Osteoblast (primary cell): ENCODE measurements around the gene NTRK3. TPM values are rescaled to one million over a fixed set of nuclear protein-coding genes. Genes with fewer than 3 reads are reported as not detected.

ENCODE experiments used
- DNase-seq: peaks from one replicate; pipeline ENCODE4 v3.0.0; 2011; ENCODE audit warnings: low spot score, mixed read lengths; ENCODE audit not compliant: insufficient read length; ENCODE audit errors: missing footprints
- H2AFZ ChIP-seq: 2 replicates; pipeline ENCODE4 v1.6.0; 2011; ENCODE audit warnings: mild to moderate bottlenecking, low read length
- H3K27ac ChIP-seq: 2 replicates; pipeline ENCODE4 v1.5.1; 2011; ENCODE audit warnings: mild to moderate bottlenecking, low read depth, low read length, moderate library complexity
- H3K27me3 ChIP-seq: 2 replicates; pipeline ENCODE4 v1.6.0; 2012; ENCODE audit warnings: mild to moderate bottlenecking, control low read depth, inconsistent platforms, low read length, moderate library complexity; ENCODE audit not compliant: insufficient read depth
- H3K36me3 ChIP-seq: 2 replicates; pipeline ENCODE4 v1.5.1; 2011; ENCODE audit warnings: mild to moderate bottlenecking, low read length, control low read depth, moderate library complexity; ENCODE audit not compliant: insufficient read depth
- H3K4me1 ChIP-seq: 2 replicates; pipeline ENCODE4 v1.5.1; 2011; ENCODE audit warnings: mild to moderate bottlenecking, low read length, control low read depth, moderate library complexity; ENCODE audit not compliant: insufficient read depth
- H3K4me2 ChIP-seq: 2 replicates; pipeline ENCODE4 v1.6.0; 2011; ENCODE audit warnings: mild to moderate bottlenecking, low read length; ENCODE audit not compliant: insufficient read depth
- H3K4me3 ChIP-seq: fragments of 200-600 bp; sonication (generic); 3 replicates; pipeline ENCODE4 v1.5.1; 2012; ENCODE audit warnings: mild to moderate bottlenecking, low read length, inconsistent platforms; ENCODE audit not compliant: insufficient read depth
- H3K79me2 ChIP-seq: 2 replicates; pipeline ENCODE4 v1.6.0; 2012; ENCODE audit warnings: mild to moderate bottlenecking, low read length, control low read depth, inconsistent platforms; ENCODE audit not compliant: insufficient read depth
- H3K9me3 ChIP-seq: 2 replicates; pipeline ENCODE4 v1.5.1; 2011; ENCODE audit warnings: low read depth, low read length, control low read depth
- H4K20me1 ChIP-seq: 2 replicates; pipeline ENCODE4 v1.6.0; 2012; ENCODE audit warnings: mild to moderate bottlenecking, low read length, control low read depth; ENCODE audit not compliant: insufficient read depth
- total RNA-seq: library from RNA; depleted of rRNA; stranded (reverse); fragments of >200 nt; gene quantifications from 2 replicates; pipeline ENCODE4 v1.2.3, GENCODE V29; 2012
- TF ChIP-seq, protein P1 (sequence below): IDR thresholded peaks from 2 replicates; pipeline ENCODE4 v1.5.1; 2011; ENCODE audit warnings: mild to moderate bottlenecking, low read depth, low read length, moderate library complexity; ENCODE audit errors: extremely low read depth

Gene NTRK3
- total RNA-seq, 1 donor: 0.72 TPM

- Histone ChIP-seq H3K79me2 (no peaks in the 10 kb centered on the region), H4K20me1 (no peaks in the 10 kb centered on the region), H3K4me3 (no peak overlapping the region), H3K4me1 (no peaks in the 10 kb centered on the region), H3K36me3 (no peaks in the 10 kb centered on the region), H3K4me2 (no peak overlapping the region), H3K9me3 (no peaks in the 10 kb centered on the region), H3K27ac (no peak overlapping the region), H3K27me3 (no peaks in the 10 kb centered on the region), H2AFZ (no peak overlapping the region)
- TF ChIP-seq, protein P1, sequence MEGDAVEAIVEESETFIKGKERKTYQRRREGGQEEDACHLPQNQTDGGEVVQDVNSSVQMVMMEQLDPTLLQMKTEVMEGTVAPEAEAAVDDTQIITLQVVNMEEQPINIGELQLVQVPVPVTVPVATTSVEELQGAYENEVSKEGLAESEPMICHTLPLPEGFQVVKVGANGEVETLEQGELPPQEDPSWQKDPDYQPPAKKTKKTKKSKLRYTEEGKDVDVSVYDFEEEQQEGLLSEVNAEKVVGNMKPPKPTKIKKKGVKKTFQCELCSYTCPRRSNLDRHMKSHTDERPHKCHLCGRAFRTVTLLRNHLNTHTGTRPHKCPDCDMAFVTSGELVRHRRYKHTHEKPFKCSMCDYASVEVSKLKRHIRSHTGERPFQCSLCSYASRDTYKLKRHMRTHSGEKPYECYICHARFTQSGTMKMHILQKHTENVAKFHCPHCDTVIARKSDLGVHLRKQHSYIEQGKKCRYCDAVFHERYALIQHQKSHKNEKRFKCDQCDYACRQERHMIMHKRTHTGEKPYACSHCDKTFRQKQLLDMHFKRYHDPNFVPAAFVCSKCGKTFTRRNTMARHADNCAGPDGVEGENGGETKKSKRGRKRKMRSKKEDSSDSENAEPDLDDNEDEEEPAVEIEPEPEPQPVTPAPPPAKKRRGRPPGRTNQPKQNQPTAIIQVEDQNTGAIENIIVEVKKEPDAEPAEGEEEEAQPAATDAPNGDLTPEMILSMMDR: no peak
- no peak for DNase-seq
Observed at GRCh38 chr15:87955284-87955909, 301.1 kb downstream of the NTRK3 start.

DNA sequence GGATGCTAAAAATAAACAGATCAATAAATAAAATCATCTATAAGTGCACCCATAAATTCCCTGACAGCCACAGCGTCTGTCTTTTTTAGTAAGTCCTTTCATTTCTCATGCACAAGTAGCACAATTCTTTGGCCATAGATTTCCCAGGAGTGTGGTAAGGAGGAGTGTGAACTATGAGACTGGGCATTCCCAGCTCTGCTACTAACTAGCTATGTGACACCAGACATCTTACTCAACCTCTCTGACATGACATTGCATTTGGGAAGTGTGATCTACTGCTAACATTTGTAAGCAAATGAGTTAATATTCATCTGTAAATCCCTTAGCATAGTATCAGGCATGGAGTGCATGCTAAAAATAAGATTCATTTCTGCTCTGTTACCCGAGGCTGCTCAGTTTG lies 301.7 kb downstream of the NTRK3 start:
- Histone ChIP-seq H3K4me3 (no peak overlapping the region), H3K4me2 (no peak overlapping the region), H2AFZ (no peak overlapping the region), H3K36me3 (no peaks in the 10 kb centered on the region), H3K79me2 (no peaks in the 10 kb centered on the region), H3K4me1 (no peaks in the 10 kb centered on the region), H4K20me1 (no peaks in the 10 kb centered on the region), H3K27ac (no peak overlapping the region), H3K27me3 (no peaks in the 10 kb centered on the region), H3K9me3 (no peaks in the 10 kb centered on the region)
- TF ChIP-seq, protein P1: no peak
- no peak for DNase-seq

DNA sequence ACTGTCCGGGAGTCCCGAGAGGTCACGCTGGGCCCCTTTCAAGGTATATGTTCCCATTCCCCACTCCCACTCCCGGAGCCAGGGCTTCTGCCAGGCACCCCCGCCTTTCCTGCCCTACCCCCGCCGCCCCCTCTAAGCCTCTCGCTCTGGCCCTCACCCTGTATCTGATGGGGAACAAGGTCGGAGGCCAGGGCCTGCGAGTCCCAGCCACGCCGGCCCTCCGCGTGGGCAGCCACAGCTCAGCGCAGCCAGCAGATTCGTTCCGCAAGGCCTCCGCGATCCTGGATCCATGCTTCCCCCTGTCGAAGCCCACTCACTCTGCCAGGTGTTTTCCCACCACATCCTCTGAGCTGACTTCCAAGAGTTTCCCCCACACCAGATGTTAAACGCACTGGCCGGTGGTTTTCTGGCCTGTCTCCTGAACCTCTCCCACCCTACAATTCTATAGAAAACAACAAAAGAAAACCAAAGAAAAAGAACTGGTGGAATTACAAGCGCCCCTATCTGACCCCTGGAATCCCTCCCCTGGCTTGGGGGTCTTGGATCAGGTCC lies 303.7 kb downstream of the NTRK3 start:
- H3K4me3 ChIP-seq: no peak overlapping the region
- H3K36me3 ChIP-seq: no peaks in the 10 kb centered on the region
- no peak overlapping the region for H2AFZ ChIP-seq
- TF ChIP-seq, protein P1: no peak
- H3K4me2 ChIP-seq: no peak overlapping the region
- no peaks in the 10 kb centered on the region for H3K79me2 ChIP-seq
- no peaks in the 10 kb centered on the region for H3K27me3 ChIP-seq
- H3K4me1 ChIP-seq: no peaks in the 10 kb centered on the region
- H4K20me1 ChIP-seq: no peaks in the 10 kb centered on the region
- no peak for DNase-seq
- no peak overlapping the region for H3K27ac ChIP-seq
- H3K9me3 ChIP-seq: no peaks in the 10 kb centered on the region

DNA sequence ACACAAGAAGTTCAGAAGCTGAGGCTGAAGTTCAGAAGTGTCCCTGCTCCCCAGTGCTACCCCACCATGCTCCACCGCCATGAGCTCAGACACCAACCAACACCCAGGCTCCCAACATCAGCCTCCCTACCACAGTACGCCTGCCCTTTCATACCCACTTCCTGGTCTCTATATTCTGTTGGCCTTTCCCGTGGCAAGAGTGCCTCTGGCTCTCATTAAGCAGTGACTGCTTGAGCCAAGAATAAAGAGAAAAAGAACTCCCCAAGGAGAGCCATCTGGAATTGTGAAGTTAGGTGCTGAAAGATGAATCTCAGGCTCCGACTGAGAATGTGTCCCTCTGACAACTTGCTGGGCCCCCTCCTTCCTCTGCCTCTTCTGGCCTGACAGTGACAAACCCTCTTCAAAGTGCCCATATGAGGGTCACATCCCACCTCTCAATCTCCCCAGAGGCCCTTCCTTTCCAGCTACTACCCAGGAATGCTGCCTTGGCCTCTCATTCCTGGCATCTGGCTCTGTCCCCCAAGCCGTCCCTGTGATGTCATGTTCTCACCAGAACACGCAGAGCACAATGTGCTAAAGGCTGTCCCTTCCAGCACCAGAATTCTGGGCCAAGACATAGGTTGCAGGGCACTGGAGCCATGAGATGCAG lies 306.8 kb downstream of the NTRK3 start:
- Histone ChIP-seq H3K36me3 (no peaks in the 10 kb centered on the region), H4K20me1 (no peaks in the 10 kb centered on the region), H3K4me2 (no peak overlapping the region), H2AFZ (no peak overlapping the region), H3K4me1 (no peaks in the 10 kb centered on the region), H3K4me3 (no peak overlapping the region), H3K27me3 (no peaks in the 10 kb centered on the region), H3K27ac (no peak overlapping the region), H3K79me2 (no peaks in the 10 kb centered on the region), H3K9me3 (no peaks in the 10 kb centered on the region)
- no peak for DNase-seq
- TF ChIP-seq, protein P1: no peak
